H1 (cell line): ENCODE measurements around the gene CAV1. TPM values are rescaled to one million over a fixed set of nuclear protein-coding genes. Genes with fewer than 3 reads are reported as not detected.

Source experiments
- CEBPB ChIP-seq: IDR thresholded peaks from 2 replicates; pipeline ENCODE4 v1.6.1; 2012; ENCODE audit warnings: low read depth, low read length
- KDM4A ChIP-seq: IDR thresholded peaks from one replicate; pipeline ENCODE4 v1.7.1; 2012; ENCODE audit warnings: low read depth, mild to moderate bottlenecking, moderate library complexity, low read length, inconsistent platforms; ENCODE audit not compliant: severe bottlenecking
- YY1 ChIP-seq: IDR thresholded peaks from 2 replicates; pipeline ENCODE4 v1.6.1; 2011; ENCODE audit warnings: low read depth, mild to moderate bottlenecking, low read length
- polyA plus RNA-seq, 7 experiments: library from polyadenylated mRNA; depleted of rRNA in 3 of 7; stranded (reverse) in 5 of 7; unstranded in 2 of 7; fragments of >200 nt in 5 of 7; fragments of 200-250 nt in 2 of 7; gene quantifications; 1 replicate in 5 of 7; 2 replicates in 1 of 7; 4 replicates in 1 of 7; pipeline versions ENCODE4 v1.2.1 to v1.2.3, GENCODE V29; 2011 to 2013; ENCODE audit warnings: missing spikeins in 2 of 7, mixed read lengths in 2 of 7
- total RNA-seq: library from RNA; stranded (reverse); fragmentation: NEBNext Ultra II Directional; extraction: Animal tissue kit (Norgen Biotek cat#: 25700); gene quantifications from 2 replicates; pipeline ENCODE4 v1.2.1, GENCODE V29; 2021

CAV1 gene
- total and polyA plus RNA-seq, 2 of the 8 experiments (the other 6 are each of a cell fraction or from before 2014, with no cell fraction given), result 16.3 to 21.8 TPM

- TF ChIP-seq KDM4A (no peak), YY1 (no peak), CEBPB (no peak)
Measured at GRCh38 chr7:116546916-116547315, 22.1 kb downstream of the CAV1 start (continued).
